Measurements from ENCODE around the gene BDKRB1.

- TF ChIP-seq, protein P1, sequence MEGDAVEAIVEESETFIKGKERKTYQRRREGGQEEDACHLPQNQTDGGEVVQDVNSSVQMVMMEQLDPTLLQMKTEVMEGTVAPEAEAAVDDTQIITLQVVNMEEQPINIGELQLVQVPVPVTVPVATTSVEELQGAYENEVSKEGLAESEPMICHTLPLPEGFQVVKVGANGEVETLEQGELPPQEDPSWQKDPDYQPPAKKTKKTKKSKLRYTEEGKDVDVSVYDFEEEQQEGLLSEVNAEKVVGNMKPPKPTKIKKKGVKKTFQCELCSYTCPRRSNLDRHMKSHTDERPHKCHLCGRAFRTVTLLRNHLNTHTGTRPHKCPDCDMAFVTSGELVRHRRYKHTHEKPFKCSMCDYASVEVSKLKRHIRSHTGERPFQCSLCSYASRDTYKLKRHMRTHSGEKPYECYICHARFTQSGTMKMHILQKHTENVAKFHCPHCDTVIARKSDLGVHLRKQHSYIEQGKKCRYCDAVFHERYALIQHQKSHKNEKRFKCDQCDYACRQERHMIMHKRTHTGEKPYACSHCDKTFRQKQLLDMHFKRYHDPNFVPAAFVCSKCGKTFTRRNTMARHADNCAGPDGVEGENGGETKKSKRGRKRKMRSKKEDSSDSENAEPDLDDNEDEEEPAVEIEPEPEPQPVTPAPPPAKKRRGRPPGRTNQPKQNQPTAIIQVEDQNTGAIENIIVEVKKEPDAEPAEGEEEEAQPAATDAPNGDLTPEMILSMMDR (IDR thresholded peaks at IDR 0.05; ENCODE audit: insufficient read depth, low read depth, low read length) = no peak
- TF ChIP-seq EZH2 (IDR thresholded peaks at IDR 0.05; ENCODE audit: insufficient read depth, low read length) = no peak
These were observed 2.9 kb upstream of the BDKRB1 start for GRCh38 chr14:96252999-96253539.
